Neural crest cell (in vitro differentiated cells): ENCODE measurements around the gene PLEK. TPM values are rescaled to one million over a fixed set of nuclear protein-coding genes. Genes with fewer than 3 reads are reported as not detected.
A peak's percentile ranks its signal among the peaks of the same experiment; 100 is the strongest.

Experiments
- DNase-seq: peaks from one replicate; pipeline ENCODE4 v3.0.0; 2021; ENCODE audit warnings: low read depth, mixed read lengths, low spot score
- H3K27ac Mint-ChIP-seq: one replicate; pipeline ENCODE4 v1.8.0; 2021; ENCODE audit warnings: mild to moderate bottlenecking, mixed read lengths; ENCODE audit not compliant: unreplicated experiment
- H3K27me3 Mint-ChIP-seq: 2 replicates; pipeline ENCODE4 v1.8.0; 2021; ENCODE audit warnings: low read depth, mild to moderate bottlenecking, mixed read lengths
- H3K36me3 Mint-ChIP-seq: 2 replicates; pipeline ENCODE4 v1.8.0; 2021; ENCODE audit warnings: low read depth, mild to moderate bottlenecking, mixed read lengths
- H3K4me1 Mint-ChIP-seq: 2 replicates; pipeline ENCODE4 v1.8.0; 2021; ENCODE audit warnings: mixed read lengths
- H3K4me3 Mint-ChIP-seq: one replicate; pipeline ENCODE4 v1.8.0; 2021; ENCODE audit warnings: mild to moderate bottlenecking, mixed read lengths
- H3K9me3 Mint-ChIP-seq: 2 replicates; pipeline ENCODE4 v1.8.0; 2021; ENCODE audit warnings: mixed read lengths
- total RNA-seq: library from RNA; stranded (reverse); gene quantifications from 2 replicates; pipeline ENCODE4 v1.2.1, GENCODE V29; 2021
- TF ChIP-seq, protein P1 (sequence below): fragments of 200-600 bp; sonication (generic); conservative IDR thresholded peaks from 2 replicates; pipeline ENCODE4 v1.5.0; 2021; ENCODE audit warnings: antibody characterized with exemption, mild to moderate bottlenecking

Gene PLEK
- total RNA-seq, 1 donor from 2014 or later, result not detected

DNA sequence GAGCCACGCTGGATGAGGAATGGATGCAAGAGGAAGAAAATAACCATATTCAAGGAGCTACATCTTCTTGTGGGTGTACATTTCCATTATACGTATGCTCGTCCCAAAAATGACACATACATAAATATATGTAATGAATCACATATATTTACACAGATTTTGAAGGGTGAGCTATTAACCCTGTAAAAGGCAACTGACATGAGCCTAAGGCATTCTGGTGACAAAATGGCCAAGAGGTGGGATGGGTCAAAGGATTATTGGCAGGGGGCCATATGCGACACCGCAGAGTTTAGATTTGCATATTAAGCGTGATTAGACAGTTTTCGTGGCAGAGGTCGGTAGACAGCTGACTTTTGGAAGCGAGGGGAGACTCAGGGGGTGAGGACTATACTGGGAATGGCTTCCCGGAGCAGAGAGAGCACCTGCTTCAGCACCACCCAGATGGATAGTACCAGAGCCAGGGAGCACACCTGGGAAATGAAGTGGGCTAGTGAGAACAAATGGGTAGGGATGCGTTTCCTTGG lies 44.9 kb upstream of the PLEK start:
- Mint-ChIP-seq H3K27ac (peak overlapping the region; percentile 79), H3K36me3 (peaks cover 11% of the 10 kb centered on the region)
- TF ChIP-seq, protein P1, sequence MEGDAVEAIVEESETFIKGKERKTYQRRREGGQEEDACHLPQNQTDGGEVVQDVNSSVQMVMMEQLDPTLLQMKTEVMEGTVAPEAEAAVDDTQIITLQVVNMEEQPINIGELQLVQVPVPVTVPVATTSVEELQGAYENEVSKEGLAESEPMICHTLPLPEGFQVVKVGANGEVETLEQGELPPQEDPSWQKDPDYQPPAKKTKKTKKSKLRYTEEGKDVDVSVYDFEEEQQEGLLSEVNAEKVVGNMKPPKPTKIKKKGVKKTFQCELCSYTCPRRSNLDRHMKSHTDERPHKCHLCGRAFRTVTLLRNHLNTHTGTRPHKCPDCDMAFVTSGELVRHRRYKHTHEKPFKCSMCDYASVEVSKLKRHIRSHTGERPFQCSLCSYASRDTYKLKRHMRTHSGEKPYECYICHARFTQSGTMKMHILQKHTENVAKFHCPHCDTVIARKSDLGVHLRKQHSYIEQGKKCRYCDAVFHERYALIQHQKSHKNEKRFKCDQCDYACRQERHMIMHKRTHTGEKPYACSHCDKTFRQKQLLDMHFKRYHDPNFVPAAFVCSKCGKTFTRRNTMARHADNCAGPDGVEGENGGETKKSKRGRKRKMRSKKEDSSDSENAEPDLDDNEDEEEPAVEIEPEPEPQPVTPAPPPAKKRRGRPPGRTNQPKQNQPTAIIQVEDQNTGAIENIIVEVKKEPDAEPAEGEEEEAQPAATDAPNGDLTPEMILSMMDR, result no peak

DNA sequence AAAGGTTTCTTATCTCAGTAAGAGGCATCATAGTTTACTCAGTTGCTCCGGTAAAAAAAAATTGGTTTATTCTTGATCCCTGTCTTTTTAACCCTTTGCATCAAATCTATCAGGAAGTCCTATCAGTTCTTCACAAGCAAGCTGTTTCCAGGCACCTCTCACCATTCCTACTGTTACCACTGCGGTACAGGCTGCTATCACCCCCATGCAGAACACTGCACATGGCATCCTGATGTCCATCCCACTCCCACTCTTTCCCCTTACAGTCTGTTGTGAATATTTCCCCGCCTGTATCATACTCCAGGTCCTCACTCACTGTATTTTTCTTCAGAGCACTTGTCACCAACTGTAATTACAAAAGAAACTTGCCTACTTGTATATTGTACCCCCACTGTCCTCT lies 40.0 kb upstream of the PLEK start:
- Mint-ChIP-seq H3K27me3 (peaks cover 37% of the 10 kb centered on the region), H3K36me3 (no peaks in the 10 kb centered on the region), H3K27ac (no peak overlapping the region), H3K4me3 (no peak overlapping the region), H3K9me3 (no peaks in the 10 kb centered on the region), H3K4me1 (peaks cover 4% of the 10 kb centered on the region)
- DNase-seq, result no peak
- TF ChIP-seq, protein P1, result no peak

More for the DNA sequence above, 44.9 kb upstream of the PLEK start:
- peak overlapping the region; percentile 89 for H3K4me3 Mint-ChIP-seq
- H3K4me1 Mint-ChIP-seq, result peaks cover 24% of the 10 kb centered on the region
- peaks cover 40% of the 10 kb centered on the region for H3K27me3 Mint-ChIP-seq
- no peaks in the 10 kb centered on the region for H3K9me3 Mint-ChIP-seq
- DNase-seq, result peak; percentile 8

DNA sequence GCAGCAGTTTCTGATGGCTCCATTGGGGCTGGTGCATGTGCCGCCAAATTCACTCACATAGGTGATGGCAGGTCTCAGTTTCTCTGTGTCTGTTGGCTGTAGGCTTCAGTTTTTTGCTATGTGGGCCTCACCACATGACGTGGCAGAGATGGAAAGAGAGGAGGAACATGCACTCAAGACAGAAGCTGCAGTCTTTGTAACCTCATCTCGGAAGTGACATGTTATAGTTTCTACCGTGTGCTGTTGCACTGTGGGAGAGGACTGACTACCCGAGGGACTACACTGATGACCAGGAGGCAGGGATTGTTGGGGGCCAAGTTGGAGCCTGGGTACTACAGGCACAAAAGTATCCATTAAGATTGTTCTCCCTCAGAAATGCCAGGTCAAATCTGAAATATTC lies 36.2 kb upstream of the PLEK start:
- Mint-ChIP-seq H3K4me1 (no peaks in the 10 kb centered on the region), H3K4me3 (no peak overlapping the region), H3K36me3 (no peaks in the 10 kb centered on the region), H3K9me3 (no peaks in the 10 kb centered on the region), H3K27ac (no peak overlapping the region), H3K27me3 (peaks cover 11% of the 10 kb centered on the region)
- TF ChIP-seq, protein P1, result no peak
- DNase-seq, result no peak

DNA sequence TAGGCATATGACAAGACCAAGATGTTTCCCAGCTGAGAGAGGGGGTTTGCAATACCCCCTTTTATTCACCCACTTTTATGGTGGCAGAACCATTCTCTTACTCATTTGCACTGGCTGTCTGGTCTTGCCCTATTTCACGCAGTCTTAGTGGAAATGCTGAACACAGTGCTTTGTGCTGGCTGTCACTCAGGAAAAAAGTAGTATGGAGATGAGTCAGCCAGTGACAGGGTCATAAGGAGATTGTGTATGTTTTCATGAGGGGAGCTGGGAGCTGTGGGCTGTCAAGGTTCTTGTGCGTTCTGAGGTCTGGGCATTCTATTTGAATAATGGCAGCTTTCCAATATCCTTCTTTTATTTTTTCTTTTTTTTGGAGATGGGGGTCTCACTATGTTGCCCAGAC lies 34.4 kb upstream of the PLEK start:
- no peak for DNase-seq
- Mint-ChIP-seq H3K4me1 (no peaks in the 10 kb centered on the region), H3K4me3 (no peak overlapping the region), H3K27ac (no peak overlapping the region), H3K9me3 (no peaks in the 10 kb centered on the region), H3K36me3 (no peaks in the 10 kb centered on the region), H3K27me3 (no peaks in the 10 kb centered on the region)
- TF ChIP-seq, protein P1, result no peak

DNA sequence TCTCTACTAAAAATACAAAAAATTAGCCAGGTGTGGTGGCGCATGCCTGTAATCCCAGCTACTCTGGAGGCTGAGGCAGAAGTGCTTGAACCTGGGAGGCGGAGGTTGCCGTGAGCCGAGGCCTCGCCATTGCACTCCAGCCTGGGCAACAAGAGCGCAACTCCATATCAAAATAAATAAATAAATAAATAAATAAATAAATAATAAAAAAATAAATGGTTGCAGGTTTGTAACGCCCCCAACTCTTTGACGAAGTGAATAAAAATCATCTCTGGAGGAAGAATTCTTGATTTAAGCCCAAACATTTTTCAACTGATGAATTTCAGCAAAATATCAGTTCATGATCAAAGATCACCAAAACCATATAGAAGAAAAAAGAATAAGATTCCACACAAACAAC lies 32.1 kb upstream of the PLEK start:
- Mint-ChIP-seq H3K27ac (no peak overlapping the region), H3K36me3 (no peaks in the 10 kb centered on the region), H3K4me3 (no peak overlapping the region), H3K27me3 (peaks cover 8% of the 10 kb centered on the region), H3K4me1 (no peaks in the 10 kb centered on the region), H3K9me3 (no peaks in the 10 kb centered on the region)
- TF ChIP-seq, protein P1, result no peak
- no peak for DNase-seq
